Naive thymus-derived CD4-positive, alpha-beta T cell (primary cell): Measurements from ENCODE around the gene B3GLCT. TPM values are rescaled to one million over a fixed set of nuclear protein-coding genes. Genes with fewer than 3 reads are reported as not detected.

Experiments
- ATAC-seq: fragments of 150-1000 bp; cut with Tn5 transposase; 2 replicates; pipeline ENCODE4 v1.10.0; 2021; ENCODE audit warnings: mild to moderate bottlenecking, moderate library complexity
- CTCF ChIA-PET: fragments of 350-600 bp; sonication (Branson Sonifier 250); formaldehyde crosslinking; loops from one replicate; lab custom pipeline; 2021; ENCODE audit warnings: antibody characterized with exemption; lab: Charles Lee
- POLR2A ChIA-PET: fragments of 350-600 bp; sonication (Branson Sonifier 250); formaldehyde crosslinking; loops from one replicate; lab custom pipeline; 2021; ENCODE audit warnings: antibody characterized with exemption, inconsistent platforms; lab: Charles Lee
- DNase-seq, 9 donors: peaks; one replicate each; pipeline versions ENCODE4 v3.0.0 to v3.0.0-alpha.2; 2020 to 2022; ENCODE audit warnings: mixed read lengths in 1 of 9
- H3K27ac ChIP-seq: one replicate; pipeline ENCODE4 v1.7.0; 2013; ENCODE audit warnings: mild to moderate bottlenecking, low read depth, low read length, moderate library complexity
- H3K27me3 ChIP-seq, 2 donors: one replicate each; pipeline ENCODE4 v1.7.0; 2013; ENCODE audit warnings: low read length in 2 of 2, mild to moderate bottlenecking in 2 of 2, moderate library complexity in 2 of 2; ENCODE audit not compliant: control insufficient read depth in 2 of 2, insufficient read depth in 2 of 2
- H3K36me3 ChIP-seq, 3 experiments: 1 replicate in 2 of 3; 2 replicates in 1 of 3; pipeline ENCODE4 v1.7.0; 2013; ENCODE audit warnings: low read length in 3 of 3, mild to moderate bottlenecking in 3 of 3, moderate library complexity in 1 of 3; ENCODE audit not compliant: insufficient read depth in 3 of 3, control insufficient read depth in 2 of 3
- H3K4me1 ChIP-seq, 2 donors: one replicate each; pipeline ENCODE4 v1.7.0; 2013; ENCODE audit warnings: low read length in 2 of 2, mild to moderate bottlenecking in 2 of 2, moderate library complexity in 1 of 2; ENCODE audit not compliant: control insufficient read depth in 2 of 2, insufficient read depth in 2 of 2
- H3K4me3 ChIP-seq: 2 replicates; pipeline ENCODE4 v1.7.0; 2013; ENCODE audit warnings: mild to moderate bottlenecking, low read length
- H3K9me3 ChIP-seq, 3 experiments: 1 replicate in 2 of 3; 2 replicates in 1 of 3; pipeline ENCODE4 v1.7.0; 2013; ENCODE audit warnings: low read length in 3 of 3; ENCODE audit not compliant: control insufficient read depth in 2 of 3
- H3K27ac Mint-ChIP-seq, 9 donors: one replicate each; pipeline ENCODE4 v1.8.0; 2020 to 2022; ENCODE audit warnings: mixed read lengths in 9 of 9, mild to moderate bottlenecking in 8 of 9, moderate library complexity in 5 of 9, inconsistent platforms in 2 of 9
- H3K27me3 Mint-ChIP-seq, 5 donors: one replicate each; pipeline ENCODE4 v1.8.0; 2021 to 2022; ENCODE audit warnings: mixed read lengths in 5 of 5, mild to moderate bottlenecking in 1 of 5
- H3K36me3 Mint-ChIP-seq, 5 donors: one replicate each; pipeline ENCODE4 v1.8.0; 2020 to 2022; ENCODE audit warnings: mixed read lengths in 5 of 5, mild to moderate bottlenecking in 3 of 5, inconsistent platforms in 1 of 5
- H3K4me1 Mint-ChIP-seq, 7 donors: one replicate each; pipeline ENCODE4 v1.8.0; 2020 to 2022; ENCODE audit warnings: mixed read lengths in 7 of 7, mild to moderate bottlenecking in 3 of 7, inconsistent platforms in 1 of 7
- H3K4me3 Mint-ChIP-seq, 10 donors: one replicate each; pipeline ENCODE4 v1.8.0; 2020 to 2022; ENCODE audit warnings: mild to moderate bottlenecking in 10 of 10, mixed read lengths in 10 of 10, moderate library complexity in 6 of 10, inconsistent platforms in 2 of 10
- H3K9me3 Mint-ChIP-seq, 11 donors: one replicate each; pipeline ENCODE4 v1.8.0; 2020 to 2022; ENCODE audit warnings: mixed read lengths in 11 of 11, mild to moderate bottlenecking in 4 of 11, inconsistent platforms in 1 of 11, moderate library complexity in 1 of 11
- intact Hi-C, 2 donors: fragments of 100-400 bp; cut with micrococcal nuclease; formaldehyde crosslinking; loops; one replicate each; pipeline ENCODE4 v1.15.1; 2023
- polyA plus RNA-seq, 2 donors: library from polyadenylated mRNA; unstranded; fragments of 300-500 nt; fragmentation: Illumina TruSeq; gene quantifications; one replicate each; pipeline ENCODE4 v1.2.3, GENCODE V29; 2021
- total RNA-seq, 6 experiments: library from RNA in 5 of 6; stranded (reverse) in 5 of 6; gene quantifications; 1 replicate in 5 of 6; 2 replicates in 1 of 6; pipeline ENCODE4 v1.2.3 and lab custom pipeline; 2021 to 2026

B3GLCT gene
- total and polyA plus RNA-seq, 7 experiments from 2014 or later: 3.7 to 5.3 (median 4.5) TPM

- H3K9me3 Mint-ChIP-seq: peaks cover 2 to 36% (median 14%) of the 10 kb centered on the region in 11 donors
Observed at GRCh38 chr13:31282741-31283455, 83.1 kb downstream of the B3GLCT start.

GRCh38 chr13:31286930-31287329 lies 87.2 kb downstream of the B3GLCT start:
- ATAC-seq (no peak), DNase-seq (no peak)
- no peak overlapping the region for H3K4me3 Mint-ChIP-seq
- no peaks in the 10 kb centered on the region for H3K4me1 Mint-ChIP-seq
- CTCF ChIA-PET: no interaction called here
- peaks cover 9 to 62% (median 37%) of the 10 kb centered on the region in 11 donors for H3K9me3 Mint-ChIP-seq
- peaks cover 0 to 15% (median 5%) of the 10 kb centered on the region in 3 experiments for H3K36me3 ChIP-seq
- H3K27me3 ChIP-seq: no peaks in the 10 kb centered on the region
- intact Hi-C loops: no loop called here
- no peak overlapping the region for H3K27ac Mint-ChIP-seq
- POLR2A ChIA-PET: no interaction called here
- no peak overlapping the region for H3K4me3 ChIP-seq
- no peaks in the 10 kb centered on the region for H3K27me3 Mint-ChIP-seq
- peaks cover 0 to 17% (median 0%) of the 10 kb centered on the region in 3 experiments for H3K9me3 ChIP-seq
- H3K27ac ChIP-seq: no peak overlapping the region
- peaks cover 29 to 85% (median 71%) of the 10 kb centered on the region in 5 donors for H3K36me3 Mint-ChIP-seq
- H3K4me1 ChIP-seq: no peaks in the 10 kb centered on the region

More at GRCh38 chr13:31282741-31283455, 83.1 kb downstream of the B3GLCT start:
- ATAC-seq: no peak
- no peak overlapping the region for H3K27ac ChIP-seq
- H3K4me1 Mint-ChIP-seq: no peaks in the 10 kb centered on the region
- POLR2A ChIA-PET: no interaction called here
- peaks cover 0 to 6% (median 0%) of the 10 kb centered on the region in 3 experiments for H3K9me3 ChIP-seq
- H3K27ac Mint-ChIP-seq: no peak overlapping the region
- CTCF ChIA-PET: no interaction called here
- H3K4me1 ChIP-seq: no peaks in the 10 kb centered on the region
- H3K27me3 Mint-ChIP-seq: no peaks in the 10 kb centered on the region
- H3K4me3 Mint-ChIP-seq: no peak overlapping the region
- no peak overlapping the region for H3K4me3 ChIP-seq
- peaks cover 9 to 77% (median 60%) of the 10 kb centered on the region in 5 donors for H3K36me3 Mint-ChIP-seq
- peaks cover 0 to 10% (median 5%) of the 10 kb centered on the region in 3 experiments for H3K36me3 ChIP-seq
- H3K27me3 ChIP-seq: no peaks in the 10 kb centered on the region
- no peak for DNase-seq
- intact Hi-C loops: no loop called here

GRCh38 chr13:31301119-31301518 lies 101.3 kb downstream of the B3GLCT start:
- Histone ChIP-seq H3K9me3 (no peaks in the 10 kb centered on the region), H3K4me3 (no peak overlapping the region), H3K4me1 (no peaks in the 10 kb centered on the region), H3K27me3 (no peaks in the 10 kb centered on the region), H3K36me3 (peaks cover 0 to 5% (median 0%) of the 10 kb centered on the region in 3 experiments), H3K27ac (no peak overlapping the region)
- Mint-ChIP-seq H3K4me3 (no peak overlapping the region), H3K9me3 (peaks cover 5 to 38% (median 16%) of the 10 kb centered on the region in 11 donors), H3K4me1 (no peaks in the 10 kb centered on the region), H3K36me3 (peaks cover 6 to 61% (median 60%) of the 10 kb centered on the region in 5 donors), H3K27me3 (no peaks in the 10 kb centered on the region), H3K27ac (no peak overlapping the region)
- no peak for DNase-seq
- intact Hi-C loops: no loop called here
- CTCF ChIA-PET: no interaction called here
- no peak for ATAC-seq
- POLR2A ChIA-PET: no interaction called here

GRCh38 chr13:31310356-31310755 lies 110.6 kb downstream of the B3GLCT start:
- intact Hi-C loops: no loop called here
- no peaks in the 10 kb centered on the region for H3K27me3 Mint-ChIP-seq
- no peaks in the 10 kb centered on the region for H3K4me1 Mint-ChIP-seq
- DNase-seq: no peak
- no peak overlapping the region for H3K4me3 ChIP-seq
- ChIA-PET CTCF (no interaction called here), POLR2A (no interaction called here)
- H3K27ac Mint-ChIP-seq: no peak overlapping the region
- H3K9me3 Mint-ChIP-seq: peaks cover 16 to 70% (median 43%) of the 10 kb centered on the region in 11 donors
- H3K27ac ChIP-seq: no peak overlapping the region
- H3K4me3 Mint-ChIP-seq: no peak overlapping the region
- no peaks in the 10 kb centered on the region for H3K27me3 ChIP-seq
- H3K36me3 ChIP-seq: no peaks in the 10 kb centered on the region
- H3K36me3 Mint-ChIP-seq: peaks cover 8 to 59% (median 52%) of the 10 kb centered on the region in 5 donors
- ATAC-seq: no peak
- H3K4me1 ChIP-seq: no peaks in the 10 kb centered on the region
- H3K9me3 ChIP-seq: peaks cover 0 to 40% (median 4%) of the 10 kb centered on the region in 3 experiments

GRCh38 chr13:31310786-31311185 lies 111.0 kb downstream of the B3GLCT start:
- Mint-ChIP-seq H3K4me3 (no peak overlapping the region), H3K36me3 (peaks cover 8 to 61% (median 53%) of the 10 kb centered on the region in 5 donors), H3K27me3 (no peaks in the 10 kb centered on the region), H3K9me3 (peaks cover 17 to 75% (median 45%) of the 10 kb centered on the region in 11 donors), H3K4me1 (no peaks in the 10 kb centered on the region), H3K27ac (no peak overlapping the region)
- Histone ChIP-seq H3K4me1 (no peaks in the 10 kb centered on the region), H3K36me3 (no peaks in the 10 kb centered on the region), H3K9me3 (peaks cover 0 to 43% (median 4%) of the 10 kb centered on the region in 3 experiments), H3K4me3 (no peak overlapping the region), H3K27me3 (no peaks in the 10 kb centered on the region), H3K27ac (no peak overlapping the region)
- intact Hi-C loops: no loop called here
- POLR2A ChIA-PET: no interaction called here
- CTCF ChIA-PET: no interaction called here
- ATAC-seq (no peak), DNase-seq (no peak)

- peaks cover 0 to 46% (median 4%) of the 10 kb centered on the region in 3 experiments for H3K9me3 ChIP-seq
- no peaks in the 10 kb centered on the region for H3K4me1 ChIP-seq
- CTCF ChIA-PET: no interaction called here
- POLR2A ChIA-PET: no interaction called here
- no peaks in the 10 kb centered on the region for H3K27me3 Mint-ChIP-seq
- H3K9me3 Mint-ChIP-seq: peaks cover 17 to 85% (median 49%) of the 10 kb centered on the region in 11 donors
- DNase-seq (no peak), ATAC-seq (no peak)
- H3K4me3 Mint-ChIP-seq: no peak overlapping the region
- no peak overlapping the region for H3K27ac ChIP-seq
- H3K4me1 Mint-ChIP-seq: no peaks in the 10 kb centered on the region
- H3K4me3 ChIP-seq: no peak overlapping the region
- intact Hi-C loops: no loop called here
- no peaks in the 10 kb centered on the region for H3K36me3 ChIP-seq
- H3K27me3 ChIP-seq: no peaks in the 10 kb centered on the region
- no peak overlapping the region for H3K27ac Mint-ChIP-seq
- peaks cover 8 to 70% (median 61%) of the 10 kb centered on the region in 5 donors for H3K36me3 Mint-ChIP-seq
Observed at GRCh38 chr13:31311921-31312320, 112.1 kb downstream of the B3GLCT start.

- Histone ChIP-seq H3K4me1 (no peaks in the 10 kb centered on the region), H3K36me3 (no peaks in the 10 kb centered on the region), H3K27ac (no peak overlapping the region), H3K4me3 (no peak overlapping the region), H3K27me3 (no peaks in the 10 kb centered on the region), H3K9me3 (peaks cover 0 to 33% (median 0%) of the 10 kb centered on the region in 3 experiments)
- CTCF ChIA-PET: no interaction called here
- H3K9me3 Mint-ChIP-seq: peaks cover 11 to 70% (median 38%) of the 10 kb centered on the region in 11 donors
- DNase-seq: no peak
- no peak for ATAC-seq
- POLR2A ChIA-PET: no interaction called here
- no peak overlapping the region for H3K27ac Mint-ChIP-seq
- H3K27me3 Mint-ChIP-seq: no peaks in the 10 kb centered on the region
- intact Hi-C loops: no loop called here
- H3K4me1 Mint-ChIP-seq: no peaks in the 10 kb centered on the region
- peaks cover 8 to 73% (median 64%) of the 10 kb centered on the region in 5 donors for H3K36me3 Mint-ChIP-seq
- no peak overlapping the region for H3K4me3 Mint-ChIP-seq
Observed at GRCh38 chr13:31314961-31315360, 115.2 kb downstream of the B3GLCT start.
